HG03558 (cell line): ENCODE data around the gene FGF14.
"Not testable (repeated sequence)": the region's sequence is repeated elsewhere in the genome, so short reads cannot be mapped to it uniquely, and the experiment has no call there.

ENCODE experiments used
- ATAC-seq: cut with Tn5 transposase; IDR thresholded peaks from one replicate; pipeline ENCODE4 v1.9.1; 2021; ENCODE audit warnings: moderate number of reproducible peaks; ENCODE audit not compliant: unreplicated experiment; ENCODE audit errors: extremely low read depth

The FGF14 gene

GRCh38 chr13:102147353-102147752 lies 254.5 kb downstream of the FGF14 start:
- no peak for ATAC-seq

- no peak for ATAC-seq
Observed at GRCh38 chr13:102145750-102146149, 256.1 kb downstream of the FGF14 start.

GRCh38 chr13:102142473-102142826 lies 259.4 kb downstream of the FGF14 start:
- ATAC-seq = no peak

GRCh38 chr13:102141625-102142472 lies 260.0 kb downstream of the FGF14 start:
- no peak for ATAC-seq

- ATAC-seq = no peak
Observed at GRCh38 chr13:102139626-102140025, 262.2 kb downstream of the FGF14 start.

- ATAC-seq = no peak
Observed at GRCh38 chr13:102138635-102139190, 263.1 kb downstream of the FGF14 start.

GRCh38 chr13:102137904-102138303 lies 263.9 kb downstream of the FGF14 start:
- ATAC-seq = not testable (repeated sequence)

GRCh38 chr13:102136735-102137296 lies 265.0 kb downstream of the FGF14 start:
- no peak for ATAC-seq

GRCh38 chr13:102132777-102133295 lies 269.0 kb downstream of the FGF14 start:
- no peak for ATAC-seq

- no peak for ATAC-seq
Observed at GRCh38 chr13:102131246-102131645, 270.6 kb downstream of the FGF14 start.

GRCh38 chr13:102128216-102128810 lies 273.5 kb downstream of the FGF14 start:
- ATAC-seq = peak; percentile 49

- no peak for ATAC-seq
Observed at GRCh38 chr13:102127153-102127552, 274.7 kb downstream of the FGF14 start.

GRCh38 chr13:102122147-102122546 lies 279.7 kb downstream of the FGF14 start:
- no peak for ATAC-seq

GRCh38 chr13:102117175-102117831 lies 284.5 kb downstream of the FGF14 start:
- no peak for ATAC-seq

- no peak for ATAC-seq
Observed at GRCh38 chr13:102103469-102103868, 298.4 kb downstream of the FGF14 start.

- ATAC-seq = no peak
Observed at GRCh38 chr13:102100234-102100633, 301.6 kb downstream of the FGF14 start.

- no peak for ATAC-seq
Observed at GRCh38 chr13:102097708-102098107, 304.1 kb downstream of the FGF14 start.

GRCh38 chr13:102093288-102093687 lies 308.6 kb downstream of the FGF14 start:
- not testable (repeated sequence) for ATAC-seq

GRCh38 chr13:102091231-102091630 lies 310.6 kb downstream of the FGF14 start:
- no peak for ATAC-seq

- ATAC-seq = no peak
Observed at GRCh38 chr13:102090532-102090931, 311.3 kb downstream of the FGF14 start.
